ENCODE results near the gene PCDHGA1.
"Not testable (repeated sequence)": the region's sequence is repeated elsewhere in the genome, so short reads cannot be mapped to it uniquely, and the experiment has no call there.

Gene PCDHGA1

DNA sequence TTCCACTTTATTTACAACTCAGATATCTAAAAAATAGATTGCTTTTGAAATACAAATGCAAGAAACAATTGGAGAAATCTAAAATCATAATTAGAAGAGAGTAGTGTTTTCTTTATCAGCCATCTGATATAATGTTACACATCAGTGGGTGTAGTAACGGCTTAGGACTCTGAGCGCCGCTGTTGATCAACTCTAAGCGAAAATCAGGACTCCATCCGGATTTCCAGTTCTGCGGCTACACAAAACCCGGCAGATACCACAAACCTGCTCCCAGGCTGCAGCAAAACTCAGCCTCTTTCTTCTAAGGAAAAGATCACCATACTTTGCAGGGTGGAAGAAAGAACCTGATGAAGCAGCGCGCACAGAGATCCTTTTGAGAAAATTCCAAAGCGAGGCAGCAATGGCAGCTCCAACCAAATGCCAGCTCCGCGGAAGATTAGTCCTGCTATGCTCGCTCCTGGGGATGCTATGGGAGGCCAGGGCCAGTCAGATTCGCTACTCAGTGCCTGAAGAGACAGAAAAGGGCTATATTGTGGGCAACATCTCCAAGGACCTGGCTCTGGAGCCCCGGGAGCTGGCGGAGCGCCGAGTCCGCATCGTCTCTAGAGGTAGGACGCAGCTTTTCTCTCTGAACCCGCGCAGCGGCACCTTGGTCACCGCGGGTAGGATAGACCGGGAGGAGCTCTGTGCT lies 72.4 kb downstream of the PCDHGA1 start, which contains the start of gene PCDHGA9:
Gene PCDHGA9, plus strand, starts transcription at position 226 of the 691 bp plus-strand sequence. Its CDS starts 175 bp downstream, at position 401.
- DNase-seq (ENCODE audit: low spot score) = no peak
- Mint-ChIP-seq H3K4me3 (no peak within 1 kb of the TSS), H3K36me3 (ENCODE audit: low read depth) (no peaks in the 10 kb centered on the region), H3K27me3 (ENCODE audit: low read depth) (peaks cover 43% of the 10 kb centered on the region), H3K4me1 (ENCODE audit: low read depth) (no peaks in the 10 kb centered on the region), H3K9me3 (peaks cover 14% of the 10 kb centered on the region), H3K27ac (no peak within 1 kb of the TSS)

DNA sequence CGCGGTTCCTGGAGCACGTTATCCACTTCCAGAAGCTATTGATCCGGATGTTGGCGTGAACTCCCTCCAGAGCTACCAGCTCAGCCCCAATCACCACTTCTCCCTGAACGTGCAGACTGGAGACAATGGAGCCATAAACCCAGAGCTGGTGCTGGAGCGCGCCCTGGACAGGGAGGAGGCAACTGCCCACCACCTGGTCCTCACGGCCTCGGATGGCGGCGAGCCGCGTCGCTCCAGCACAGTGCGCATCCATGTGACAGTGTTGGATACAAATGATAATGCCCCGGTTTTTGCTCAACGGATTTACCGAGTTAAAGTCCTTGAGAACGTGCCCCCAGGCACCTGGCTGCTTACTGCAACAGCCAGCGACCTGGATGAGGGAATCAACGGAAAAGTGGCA lies 73.1 kb downstream of the PCDHGA1 start:
- H3K36me3 Mint-ChIP-seq (ENCODE audit: low read depth) = no peaks in the 10 kb centered on the region
- peaks cover 49% of the 10 kb centered on the region for H3K27me3 Mint-ChIP-seq (ENCODE audit: low read depth)
- H3K4me1 Mint-ChIP-seq (ENCODE audit: low read depth) = peaks cover 2% of the 10 kb centered on the region
- H3K27ac Mint-ChIP-seq = no peak overlapping the region
- no peak for DNase-seq (ENCODE audit: low spot score)
- H3K4me3 Mint-ChIP-seq = no peak overlapping the region
- peaks cover 14% of the 10 kb centered on the region for H3K9me3 Mint-ChIP-seq

DNA sequence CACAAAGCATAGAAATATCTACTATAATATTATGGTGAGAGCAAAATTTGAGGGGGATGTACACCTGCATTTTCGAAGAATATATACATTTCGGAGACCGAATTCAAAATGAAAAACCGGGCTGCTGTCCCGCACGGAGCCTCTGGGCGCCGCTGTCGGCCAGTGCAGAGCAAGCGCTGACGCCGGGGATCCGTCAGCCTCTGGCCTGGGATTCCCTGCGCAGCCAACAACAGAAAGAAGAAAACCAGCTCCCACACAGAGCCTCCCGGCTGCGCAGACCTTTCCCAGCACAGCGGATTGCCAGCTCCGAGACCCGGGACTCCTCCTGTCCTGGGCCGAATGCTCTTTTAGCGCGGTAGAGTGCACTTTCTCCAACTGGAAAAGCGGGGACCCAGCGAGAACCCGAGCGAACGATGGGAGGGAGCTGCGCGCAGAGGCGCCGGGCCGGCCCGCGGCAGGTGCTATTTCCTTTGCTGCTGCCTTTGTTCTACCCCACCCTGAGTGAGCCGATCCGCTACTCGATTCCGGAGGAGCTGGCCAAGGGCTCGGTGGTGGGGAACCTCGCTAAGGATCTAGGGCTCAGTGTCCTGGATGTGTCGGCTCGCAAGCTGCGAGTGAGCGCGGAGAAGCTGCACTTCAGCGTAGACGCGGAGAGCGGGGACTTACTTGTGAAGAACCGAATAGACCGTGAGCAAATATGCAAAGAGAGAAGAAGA lies 77.6 kb downstream of the PCDHGA1 start, which contains the start of gene PCDHGB6:
Gene PCDHGB6, plus strand, starts transcription at position 232 of the 716 bp plus-strand sequence. Its CDS starts 182 bp downstream, at position 414.
- H3K36me3 Mint-ChIP-seq (ENCODE audit: low read depth); H3K4me1 Mint-ChIP-seq (ENCODE audit: low read depth): not testable (repeated sequence)
- Mint-ChIP-seq H3K27me3 (ENCODE audit: low read depth) (peaks cover 46% of the 10 kb centered on the region), H3K27ac (peak within 1 kb of the TSS; percentile 43), H3K4me3 (peak within 1 kb of the TSS; percentile 71), H3K9me3 (peaks cover 11% of the 10 kb centered on the region)
- DNase-seq (ENCODE audit: low spot score) = peak; percentile 32

GRCh38 chr5:141409598-141410306 lies 79.4 kb downstream of the PCDHGA1 start:
- Mint-ChIP-seq H3K4me1 (ENCODE audit: low read depth) (peaks cover 13% of the 10 kb centered on the region), H3K4me3 (no peak overlapping the region), H3K27me3 (ENCODE audit: low read depth) (peaks cover 49% of the 10 kb centered on the region), H3K36me3 (ENCODE audit: low read depth) (peaks cover 8% of the 10 kb centered on the region), H3K27ac (no peak overlapping the region), H3K9me3 (peaks cover 11% of the 10 kb centered on the region)
- no peak for DNase-seq (ENCODE audit: low spot score)

- no peak overlapping the region for H3K27ac Mint-ChIP-seq
- peaks cover 13% of the 10 kb centered on the region for H3K4me1 Mint-ChIP-seq (ENCODE audit: low read depth)
- peaks cover 8% of the 10 kb centered on the region for H3K36me3 Mint-ChIP-seq (ENCODE audit: low read depth)
- no peak for DNase-seq (ENCODE audit: low spot score)
- peaks cover 15% of the 10 kb centered on the region for H3K9me3 Mint-ChIP-seq
- H3K4me3 Mint-ChIP-seq = no peak overlapping the region
- peaks cover 57% of the 10 kb centered on the region for H3K27me3 Mint-ChIP-seq (ENCODE audit: low read depth)
Measured at GRCh38 chr5:141411575-141411974, 81.3 kb downstream of the PCDHGA1 start.

GRCh38 chr5:141412854-141413539 lies 82.7 kb downstream of the PCDHGA1 start, which contains the start of gene PCDHGA10:
Gene PCDHGA10, plus strand, starts transcription at chr5:141412987. Its CDS starts 189 bp downstream, at chr5:141413176.
- Mint-ChIP-seq H3K27me3 (ENCODE audit: low read depth) (peaks cover 55% of the 10 kb centered on the region), H3K27ac (no peak within 1 kb of the TSS)

DNA sequence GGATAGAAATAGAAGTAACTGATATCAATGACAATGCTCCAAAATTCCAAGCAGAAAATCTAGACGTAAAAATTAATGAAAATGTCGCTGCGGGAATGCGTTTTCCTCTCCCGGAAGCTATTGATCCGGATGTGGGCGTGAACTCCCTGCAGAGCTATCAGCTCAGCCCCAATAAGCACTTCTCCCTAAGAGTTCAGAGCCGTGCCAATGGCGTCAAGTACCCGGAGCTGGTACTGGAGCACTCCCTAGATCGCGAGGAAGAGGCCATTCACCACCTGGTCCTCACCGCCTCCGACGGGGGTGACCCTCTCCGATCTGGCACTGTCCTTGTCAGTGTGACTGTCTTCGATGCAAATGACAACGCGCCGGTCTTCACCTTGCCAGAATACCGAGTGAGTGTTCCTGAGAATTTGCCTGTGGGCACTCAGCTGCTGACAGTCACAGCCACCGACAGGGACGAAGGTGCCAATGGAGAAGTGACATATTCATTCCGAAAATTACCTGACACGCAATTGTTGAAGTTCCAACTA lies 83.3 kb downstream of the PCDHGA1 start:
- Mint-ChIP-seq H3K4me3 (peak overlapping the region; percentile 82), H3K36me3 (ENCODE audit: low read depth) (peaks cover 8% of the 10 kb centered on the region), H3K9me3 (peaks cover 22% of the 10 kb centered on the region), H3K27me3 (ENCODE audit: low read depth) (peaks cover 57% of the 10 kb centered on the region), H3K4me1 (ENCODE audit: low read depth) (peaks cover 15% of the 10 kb centered on the region), H3K27ac (no peak overlapping the region)
- DNase-seq (ENCODE audit: low spot score) = no peak

More at GRCh38 chr5:141412854-141413539, 82.7 kb downstream of the PCDHGA1 start, which contains the start of gene PCDHGA10:
- Mint-ChIP-seq H3K4me1 (ENCODE audit: low read depth) (peaks cover 15% of the 10 kb centered on the region), H3K36me3 (ENCODE audit: low read depth) (peaks cover 8% of the 10 kb centered on the region), H3K4me3 (peak within 1 kb of the TSS; percentile 82), H3K9me3 (peaks cover 17% of the 10 kb centered on the region)
- peak; percentile 42 for DNase-seq (ENCODE audit: low spot score)

- H3K27me3 Mint-ChIP-seq (ENCODE audit: low read depth) = peaks cover 56% of the 10 kb centered on the region
- H3K36me3 Mint-ChIP-seq (ENCODE audit: low read depth); H3K27ac Mint-ChIP-seq; DNase-seq (ENCODE audit: low spot score): not testable (repeated sequence)
- peaks cover 15% of the 10 kb centered on the region for H3K4me1 Mint-ChIP-seq (ENCODE audit: low read depth)
- peak overlapping the region; percentile 82 for H3K4me3 Mint-ChIP-seq
- H3K9me3 Mint-ChIP-seq = peaks cover 20% of the 10 kb centered on the region
Measured at GRCh38 chr5:141414548-141415274, 84.4 kb downstream of the PCDHGA1 start.

- peaks cover 22% of the 10 kb centered on the region for H3K9me3 Mint-ChIP-seq
- not testable (repeated sequence) for DNase-seq (ENCODE audit: low spot score); H3K27ac Mint-ChIP-seq; H3K36me3 Mint-ChIP-seq (ENCODE audit: low read depth)
- H3K27me3 Mint-ChIP-seq (ENCODE audit: low read depth) = peaks cover 57% of the 10 kb centered on the region
- H3K4me1 Mint-ChIP-seq (ENCODE audit: low read depth) = peaks cover 15% of the 10 kb centered on the region
- peak overlapping the region; percentile 7 for H3K4me3 Mint-ChIP-seq
Measured at GRCh38 chr5:141415275-141415618, 84.9 kb downstream of the PCDHGA1 start.

- H3K36me3 Mint-ChIP-seq (ENCODE audit: low read depth) = not testable (repeated sequence)
- H3K9me3 Mint-ChIP-seq = peaks cover 23% of the 10 kb centered on the region
- H3K4me1 Mint-ChIP-seq (ENCODE audit: low read depth) = peaks cover 20% of the 10 kb centered on the region
- DNase-seq (ENCODE audit: low spot score) = peak; percentile 51
- peak within 1 kb of the TSS; percentile 77 for H3K4me3 Mint-ChIP-seq
- H3K27me3 Mint-ChIP-seq (ENCODE audit: low read depth) = peaks cover 75% of the 10 kb centered on the region
- peak within 1 kb of the TSS; percentile 66 for H3K27ac Mint-ChIP-seq
Measured at GRCh38 chr5:141417494-141418172, 87.3 kb downstream of the PCDHGA1 start, which contains the start of gene PCDHGB7. Gene PCDHGB7, plus strand, starts transcription at chr5:141417677. Its CDS starts 183 bp downstream, at chr5:141417860.

DNA sequence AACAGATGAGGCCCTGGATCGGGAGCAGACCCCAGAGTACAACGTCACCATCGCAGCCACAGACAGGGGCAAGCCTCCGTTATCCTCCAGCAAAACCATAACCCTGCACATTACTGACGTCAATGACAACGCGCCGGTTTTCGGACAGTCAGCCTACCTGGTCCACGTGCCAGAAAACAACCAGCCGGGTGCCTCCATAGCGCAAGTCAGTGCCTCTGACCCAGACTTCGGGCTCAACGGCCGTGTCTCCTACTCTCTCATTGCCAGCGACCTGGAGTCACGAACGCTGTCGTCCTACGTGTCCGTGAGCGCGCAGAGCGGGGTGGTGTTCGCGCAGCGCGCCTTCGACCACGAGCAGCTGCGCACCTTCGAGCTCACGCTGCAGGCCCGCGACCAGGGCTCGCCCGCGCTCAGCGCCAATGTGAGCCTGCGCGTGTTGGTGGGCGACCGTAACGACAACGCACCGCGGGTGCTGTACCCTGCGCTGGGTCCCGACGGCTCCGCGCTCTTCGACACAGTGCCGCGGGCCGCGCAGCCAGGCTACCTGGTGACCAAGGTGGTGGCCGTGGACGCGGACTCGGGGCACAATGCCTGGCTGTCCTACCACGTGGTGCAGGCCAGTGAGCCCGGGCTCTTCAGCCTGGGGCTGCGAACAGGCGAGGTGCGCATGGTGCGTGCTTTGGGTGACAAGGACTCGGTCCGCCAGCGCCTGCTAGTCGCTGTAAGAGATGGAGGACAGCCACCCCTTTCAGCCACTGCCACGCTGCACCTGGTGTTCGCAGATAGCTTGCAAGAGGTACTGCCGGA lies 89.0 kb downstream of the PCDHGA1 start:
- no peak overlapping the region for H3K27ac Mint-ChIP-seq
- H3K27me3 Mint-ChIP-seq (ENCODE audit: low read depth) = peaks cover 70% of the 10 kb centered on the region

More for the DNA sequence above, 89.0 kb downstream of the PCDHGA1 start:
- H3K4me3 Mint-ChIP-seq = no peak overlapping the region
- H3K9me3 Mint-ChIP-seq = peaks cover 23% of the 10 kb centered on the region
- no peaks in the 10 kb centered on the region for H3K36me3 Mint-ChIP-seq (ENCODE audit: low read depth)
- H3K4me1 Mint-ChIP-seq (ENCODE audit: low read depth) = peaks cover 14% of the 10 kb centered on the region
- DNase-seq (ENCODE audit: low spot score) = no peak
